K562 (cell line): ENCODE results near the gene ISYNA1. TPM values are rescaled to one million over a fixed set of nuclear protein-coding genes. Genes with fewer than 3 reads are reported as not detected.

Source experiments
- ARID3B ChIP-seq: fragments of 250-450 bp; sonication (Bioruptor Pico); IDR thresholded peaks from 2 replicates; pipeline ENCODE4 v1.4.0; 2020; ENCODE audit warnings: borderline replicate concordance
- CBX2 ChIP-seq: fragments of 200-600 bp; sonication (generic); IDR thresholded peaks from one replicate; pipeline ENCODE4 v1.6.1; 2012; ENCODE audit warnings: mild to moderate bottlenecking, low read length, inconsistent platforms; ENCODE audit not compliant: insufficient read depth, poor library complexity, severe bottlenecking
- GTF3C2 ChIP-seq: IDR thresholded peaks from 3 replicates; pipeline ENCODE4 v1.6.1; 2011; ENCODE audit warnings: borderline replicate concordance, mild to moderate bottlenecking, moderate library complexity; ENCODE audit not compliant: insufficient read length; ENCODE audit errors: extremely low read depth
- HDAC6 ChIP-seq: IDR thresholded peaks from 2 replicates; pipeline ENCODE4 v1.6.1; 2012; ENCODE audit warnings: low read depth, mild to moderate bottlenecking, control low read depth, inconsistent platforms, low read length, moderate library complexity
- KHSRP ChIP-seq: fragments of 450-650 bp; IDR thresholded peaks from 2 replicates; pipeline ENCODE4 v1.6.1; 2017
- MAX ChIP-seq: sonication (generic); formaldehyde crosslinking; IDR thresholded peaks from 2 replicates; pipeline ENCODE4 v1.9.0; 2022; ENCODE audit warnings: mild to moderate bottlenecking, missing genetic modification reagents
- MLX ChIP-seq, 2 experiments: fragments of 450-650 bp in 1 of 2; sonication (generic) in 1 of 2; formaldehyde crosslinking; conservative IDR thresholded peaks; 2 replicates each; pipeline versions ENCODE4 v1.4.0 to v1.8.1; 2020 to 2022; ENCODE audit warnings: mild to moderate bottlenecking in 1 of 2, missing genetic modification reagents in 1 of 2
- NFYB ChIP-seq: IDR thresholded peaks from 2 replicates; pipeline ENCODE4 v1.6.1; 2011; ENCODE audit warnings: mild to moderate bottlenecking, moderate library complexity; ENCODE audit not compliant: insufficient read length; ENCODE audit errors: extremely low read depth
- PCBP1 ChIP-seq: fragments of 200-400 bp; formaldehyde crosslinking; IDR thresholded peaks from 2 replicates; pipeline ENCODE4 v1.6.1; 2018; ENCODE audit warnings: mild to moderate bottlenecking, low read depth, low read length; ENCODE audit not compliant: poor library complexity, severe bottlenecking
- VEZF1 ChIP-seq: fragments of 200-800 bp; sonication (Bioruptor generic); IDR thresholded peaks from 2 replicates; pipeline ENCODE4 v1.6.1; 2017; ENCODE audit warnings: missing genetic modification characterization, missing compliant biosample characterization
- ZBTB33 ChIP-seq: sonication (generic); formaldehyde crosslinking; IDR thresholded peaks from 2 replicates; pipeline ENCODE4 v1.8.1; 2023; ENCODE audit warnings: mild to moderate bottlenecking, missing genetic modification reagents
- ZBTB9 ChIP-seq: fragments of 450-650 bp; formaldehyde crosslinking; IDR thresholded peaks from 2 replicates; pipeline ENCODE4 v1.4.0; 2020; ENCODE audit warnings: mild to moderate bottlenecking, moderate library complexity
- ZNF133 ChIP-seq: fragments of 250-450 bp; sonication (Bioruptor Pico); IDR thresholded peaks from 2 replicates; pipeline ENCODE4 v1.4.0; 2020; ENCODE audit warnings: mild to moderate bottlenecking
- polyA plus RNA-seq, 8 experiments: library from polyadenylated mRNA; depleted of rRNA in 4 of 8; stranded (reverse) in 5 of 8; unstranded in 3 of 8; fragments of >200 nt; fragmentation: Nextera tagmentation in 2 of 8; fragmentation: Illumina TruSeq in 1 of 8; extraction: Ambion mirVana in 2 of 8; extraction: Trizol in 1 of 8; gene quantifications; 2 replicates each; pipeline versions ENCODE4 v1.2.1 to v1.2.3, GENCODE V29; 2011 to 2014; ENCODE audit warnings: inconsistent platforms in 1 of 8, missing spikeins in 1 of 8
- total RNA-seq, 7 experiments: library from RNA; depleted of rRNA in 6 of 7; stranded (reverse); fragments of >200 nt in 6 of 7; fragmentation: Illumina TruSeq in 2 of 7; extraction: Trizol in 2 of 7; gene quantifications; 2 replicates each; pipeline versions ENCODE4 v1.2.1 to v1.2.3, GENCODE V29; 2011 to 2021; ENCODE audit warnings: low replicate concordance in 1 of 7

Gene ISYNA1
- total and polyA plus RNA-seq, 9 of the 15 experiments (the other 6 are each of a cell fraction or from before 2014, with no cell fraction given) = 21.8 to 460 (median 93.2) TPM

GRCh38 chr19:18437491-18438330, at the start of gene ISYNA1 (continued):
- TF ChIP-seq MLX (CRISPR knock-in tag; conservative IDR thresholded peaks at IDR 0.05) (0 out of 4 replicates have a peak, but pooled peaks of 1 of the 2 experiments have one; percentile 58), ARID3B (CRISPR knock-in tag) (no peak), KHSRP (no peak), NFYB (peak; percentile 31), ZBTB33 (peak; percentile 19; the same call in 1 of the 2 replicates), PCBP1 (peak; percentile 55), CBX2 (no peak), VEZF1 (CRISPR knock-in tag) (peak; percentile 66), GTF3C2 (peak; percentile 85), MAX (CRISPR knock-in tag) (peak; percentile 80), ZNF133 (CRISPR knock-in tag) (no peak), ZBTB9 (peak; percentile 37; the same call in 1 of the 2 replicates), HDAC6 (no peak)
